Measurements from ENCODE around the gene RNASEH1.

RNASEH1 gene

DNA sequence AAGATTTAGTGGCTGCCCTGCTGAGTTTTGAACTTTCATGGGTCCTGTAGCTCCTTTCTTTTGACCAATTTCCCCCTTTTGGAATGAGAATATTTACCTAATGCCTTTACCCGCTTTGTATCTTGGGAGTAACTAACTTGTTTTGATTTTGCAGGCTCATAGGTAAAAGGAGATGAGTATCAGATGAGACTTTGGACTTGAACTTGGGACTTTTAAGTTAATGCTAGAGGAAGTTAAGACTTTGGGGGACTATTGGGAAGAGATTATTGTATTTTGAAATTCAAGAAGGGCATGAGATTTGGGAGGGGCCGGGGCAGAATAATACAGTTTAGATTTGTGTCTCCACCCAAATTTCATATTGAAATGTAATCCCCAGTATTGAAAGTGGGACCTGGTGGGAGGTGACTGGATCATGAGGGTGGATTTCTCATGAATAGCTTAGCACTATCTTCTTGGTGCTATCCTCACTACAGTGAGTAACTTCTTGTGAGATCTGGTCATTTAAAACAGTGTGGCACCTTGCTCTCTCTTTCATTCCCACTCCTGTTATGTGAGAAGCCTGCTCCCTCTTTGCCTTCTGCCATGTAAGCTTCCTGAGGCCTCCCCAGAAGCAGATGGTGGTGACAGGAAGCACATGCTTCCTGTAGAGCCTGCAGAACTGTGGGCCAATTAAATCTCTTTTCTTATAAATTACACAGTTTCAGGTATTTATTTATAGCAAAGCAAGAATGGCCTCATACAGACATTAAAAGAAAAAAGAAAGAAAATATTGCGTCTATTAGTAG lies 44.9 kb downstream of the RNASEH1 start:
- TF ChIP-seq, protein P1, sequence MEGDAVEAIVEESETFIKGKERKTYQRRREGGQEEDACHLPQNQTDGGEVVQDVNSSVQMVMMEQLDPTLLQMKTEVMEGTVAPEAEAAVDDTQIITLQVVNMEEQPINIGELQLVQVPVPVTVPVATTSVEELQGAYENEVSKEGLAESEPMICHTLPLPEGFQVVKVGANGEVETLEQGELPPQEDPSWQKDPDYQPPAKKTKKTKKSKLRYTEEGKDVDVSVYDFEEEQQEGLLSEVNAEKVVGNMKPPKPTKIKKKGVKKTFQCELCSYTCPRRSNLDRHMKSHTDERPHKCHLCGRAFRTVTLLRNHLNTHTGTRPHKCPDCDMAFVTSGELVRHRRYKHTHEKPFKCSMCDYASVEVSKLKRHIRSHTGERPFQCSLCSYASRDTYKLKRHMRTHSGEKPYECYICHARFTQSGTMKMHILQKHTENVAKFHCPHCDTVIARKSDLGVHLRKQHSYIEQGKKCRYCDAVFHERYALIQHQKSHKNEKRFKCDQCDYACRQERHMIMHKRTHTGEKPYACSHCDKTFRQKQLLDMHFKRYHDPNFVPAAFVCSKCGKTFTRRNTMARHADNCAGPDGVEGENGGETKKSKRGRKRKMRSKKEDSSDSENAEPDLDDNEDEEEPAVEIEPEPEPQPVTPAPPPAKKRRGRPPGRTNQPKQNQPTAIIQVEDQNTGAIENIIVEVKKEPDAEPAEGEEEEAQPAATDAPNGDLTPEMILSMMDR (IDR thresholded peaks at IDR 0.05; ENCODE audit: low read depth, low read length, missing control alignments), result no peak
- no peak overlapping the region for H3K4me3 ChIP-seq (replicated peaks; ENCODE audit: low read depth, low read length)
- no peak for DNase-seq (ENCODE audit: extremely low read depth, low read depth)

DNA sequence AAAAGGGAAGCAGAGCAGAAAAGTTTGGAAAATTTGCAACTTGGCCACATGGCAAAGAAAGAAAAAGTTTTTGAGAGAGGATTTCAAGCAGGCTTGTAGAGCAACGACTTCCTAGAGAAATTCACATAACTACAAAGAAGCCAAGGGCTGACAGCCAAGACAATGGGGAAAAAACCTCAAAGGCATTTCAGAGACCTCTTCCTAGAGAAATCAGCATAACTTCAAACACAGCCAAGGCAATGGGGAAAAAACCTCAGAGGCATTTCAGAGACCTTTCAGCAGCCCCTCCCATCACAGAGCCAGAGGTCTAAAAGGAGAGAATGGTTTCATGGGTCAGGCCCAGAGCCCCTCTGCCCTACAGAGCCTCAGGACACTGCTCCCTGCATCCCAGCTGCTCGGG lies 46.0 kb downstream of the RNASEH1 start:
- TF ChIP-seq, protein P1 (IDR thresholded peaks at IDR 0.05; ENCODE audit: low read depth, low read length, missing control alignments), result no peak
- DNase-seq (ENCODE audit: extremely low read depth, low read depth), result no peak

DNA sequence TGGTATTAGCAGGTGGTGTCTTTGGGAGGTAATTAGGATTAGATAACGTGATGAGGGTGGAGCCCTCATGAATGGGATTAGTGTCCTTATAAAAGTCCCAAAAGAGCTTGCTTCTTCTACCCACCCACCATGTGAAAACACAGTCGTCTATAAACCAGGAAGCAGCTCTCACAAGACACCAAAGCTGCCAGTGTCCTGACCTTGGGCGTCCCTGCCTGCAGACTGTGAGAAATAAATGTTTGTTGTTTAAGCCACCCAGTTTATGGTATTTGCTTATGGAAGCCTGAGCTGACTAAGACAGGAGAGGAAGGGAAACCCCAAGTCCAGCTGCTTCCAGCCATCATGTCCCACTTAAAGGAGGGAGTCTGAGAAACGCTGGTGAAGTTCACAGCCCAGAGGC lies 52.4 kb downstream of the RNASEH1 start:
- DNase-seq (ENCODE audit: extremely low read depth, low read depth), result no peak
- TF ChIP-seq, protein P1 (IDR thresholded peaks at IDR 0.05; ENCODE audit: low read depth, low read length, missing control alignments), result no peak
- no peak overlapping the region for H3K4me3 ChIP-seq (replicated peaks; ENCODE audit: low read depth, low read length)

More for the DNA sequence above, 46.0 kb downstream of the RNASEH1 start:
- H3K4me3 ChIP-seq (replicated peaks; ENCODE audit: low read depth, low read length), result no peak overlapping the region

DNA sequence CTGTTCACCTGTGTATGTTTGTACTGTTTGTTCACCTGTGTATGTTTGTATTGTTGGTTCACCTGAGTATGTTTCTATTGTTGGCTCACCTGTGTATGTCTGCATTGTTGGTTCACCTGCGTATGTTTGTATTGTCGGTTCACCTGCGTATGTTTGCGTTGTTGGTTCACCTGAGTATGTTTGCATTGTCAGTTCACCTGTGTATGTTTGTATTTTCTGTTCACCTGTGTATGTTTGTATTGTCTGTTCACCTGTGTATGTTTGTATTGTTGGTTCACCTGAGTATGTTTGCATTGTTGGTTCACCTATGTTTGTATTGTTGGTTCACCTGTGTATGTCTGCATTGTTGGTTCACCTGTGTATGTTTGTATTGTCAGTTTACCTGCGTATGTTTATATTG lies 53.4 kb downstream of the RNASEH1 start:
- no peak for DNase-seq (ENCODE audit: extremely low read depth, low read depth)
- H3K4me3 ChIP-seq (replicated peaks; ENCODE audit: low read depth, low read length), result no peak overlapping the region
- TF ChIP-seq, protein P1 (IDR thresholded peaks at IDR 0.05; ENCODE audit: low read depth, low read length, missing control alignments), result no peak

DNA sequence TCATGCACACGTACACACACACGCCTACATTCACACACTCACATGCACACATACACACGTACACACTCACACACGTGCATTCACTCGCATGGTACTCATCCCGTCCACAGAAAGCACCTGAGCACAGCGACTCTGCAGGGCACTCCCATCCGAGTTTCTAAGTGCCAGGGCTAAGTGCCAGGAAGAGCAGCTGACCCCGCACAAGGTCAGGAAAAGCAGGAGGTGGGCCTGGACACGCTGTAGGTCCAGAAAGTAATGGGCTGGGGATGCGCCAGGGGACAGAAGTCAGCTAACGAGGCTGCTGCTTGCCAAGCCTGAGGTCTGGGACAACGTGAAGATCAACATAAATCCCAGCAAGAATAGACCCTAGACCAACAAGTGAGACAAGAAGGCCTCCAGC lies 54.6 kb downstream of the RNASEH1 start:
- TF ChIP-seq, protein P1 (IDR thresholded peaks at IDR 0.05; ENCODE audit: low read depth, low read length, missing control alignments), result no peak
- no peak overlapping the region for H3K4me3 ChIP-seq (replicated peaks; ENCODE audit: low read depth, low read length)
- no peak for DNase-seq (ENCODE audit: extremely low read depth, low read depth)

DNA sequence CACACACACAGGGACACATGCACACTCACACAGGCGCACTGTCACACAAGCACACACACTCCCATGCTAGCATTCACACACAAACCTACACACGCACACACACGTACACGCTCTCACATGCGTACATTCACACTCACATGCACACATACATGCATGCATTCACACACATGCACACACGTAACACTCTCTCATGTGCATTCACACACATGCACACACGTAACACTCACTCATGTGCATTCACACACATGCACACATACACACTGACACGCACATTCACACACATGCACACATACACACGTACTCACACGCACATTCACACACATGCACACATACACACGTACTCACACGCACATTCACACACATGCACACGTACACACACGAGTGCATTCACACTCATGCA lies 55.1 kb downstream of the RNASEH1 start:
- no peak overlapping the region for H3K4me3 ChIP-seq (replicated peaks; ENCODE audit: low read depth, low read length)
- TF ChIP-seq, protein P1 (IDR thresholded peaks at IDR 0.05; ENCODE audit: low read depth, low read length, missing control alignments), result no peak
- DNase-seq (ENCODE audit: extremely low read depth, low read depth), result no peak
